Endometrial microvascular endothelial cells (primary cell): ENCODE measurements around the gene CASKIN2. TPM values are rescaled to one million over a fixed set of nuclear protein-coding genes. Genes with fewer than 3 reads are reported as not detected.
"Not testable (repeated sequence)": the region's sequence is repeated elsewhere in the genome, so short reads cannot be mapped to it uniquely, and the experiment has no call there.

ENCODE experiments used
- in situ Hi-C: cut with HindIII; loops from 2 replicates; pipeline ENCODE4 v1.10.0; 2017; ENCODE audit warnings: low sequenced_read_pairs, low pct_unique_long_range_greater_than_20kb; ENCODE audit errors: inconsistent ontology term
- total RNA-seq: library from RNA; depleted of rRNA; stranded (reverse); fragments of >200 nt; gene quantifications from one replicate; pipeline ENCODE4 v1.2.3, GENCODE V29; 2015; ENCODE audit errors: inconsistent ontology term

Gene CASKIN2
- total RNA-seq, 1 donor from 2014 or later, result 24.1 TPM

- in situ Hi-C loops, result no loop called here
Observed at GRCh38 chr17:75480281-75480680, 35.1 kb downstream of the CASKIN2 start.

GRCh38 chr17:75478508-75478907 is 36.8 kb downstream of the CASKIN2 start:
- in situ Hi-C loops, result no loop called here

GRCh38 chr17:75477490-75477862 is 37.9 kb downstream of the CASKIN2 start:
- in situ Hi-C loops, result not testable (repeated sequence)

- in situ Hi-C loops, result no loop called here
Observed at GRCh38 chr17:75476752-75477489, 38.4 kb downstream of the CASKIN2 start.

GRCh38 chr17:75476271-75476671 is 39.1 kb downstream of the CASKIN2 start:
- in situ Hi-C loops, result no loop called here

- in situ Hi-C loops, result no loop called here
Observed at GRCh38 chr17:75475851-75476250, 39.5 kb downstream of the CASKIN2 start.

- in situ Hi-C loops, result no loop called here
Observed at GRCh38 chr17:75475144-75475835, 40.0 kb downstream of the CASKIN2 start.

GRCh38 chr17:75474736-75475135 is 40.6 kb downstream of the CASKIN2 start:
- in situ Hi-C loops, result no loop called here

GRCh38 chr17:75473246-75473645 is 42.1 kb downstream of the CASKIN2 start:
- in situ Hi-C loops, result no loop called here

GRCh38 chr17:75472119-75472518 is 43.2 kb downstream of the CASKIN2 start:
- in situ Hi-C loops, result no loop called here

GRCh38 chr17:75471207-75471606 is 44.1 kb downstream of the CASKIN2 start:
- in situ Hi-C loops, result no loop called here

GRCh38 chr17:75468779-75469373 is 46.5 kb downstream of the CASKIN2 start:
- in situ Hi-C loops, result no loop called here

GRCh38 chr17:75468291-75468754 is 47.0 kb downstream of the CASKIN2 start:
- in situ Hi-C loops, result no loop called here

GRCh38 chr17:75465039-75465438 is 50.3 kb downstream of the CASKIN2 start:
- in situ Hi-C loops, result no loop called here

GRCh38 chr17:75463603-75464002 is 51.7 kb downstream of the CASKIN2 start:
- in situ Hi-C loops, result no loop called here

- in situ Hi-C loops, result no loop called here
Observed at GRCh38 chr17:75460295-75460694, 55.0 kb downstream of the CASKIN2 start.

GRCh38 chr17:75459590-75460267 is 55.6 kb downstream of the CASKIN2 start:
- in situ Hi-C loops, result no loop called here

- in situ Hi-C loops, result no loop called here
Observed at GRCh38 chr17:75459246-75459589, 56.1 kb downstream of the CASKIN2 start.

- in situ Hi-C loops, result no loop called here
Observed at GRCh38 chr17:75457047-75457654, 58.2 kb downstream of the CASKIN2 start.
